Thoracic aorta endothelial cell (primary cell): ENCODE measurements around the gene PTPRN2. TPM values are rescaled to one million over a fixed set of nuclear protein-coding genes. Genes with fewer than 3 reads are reported as not detected.

ENCODE experiments used
- small RNA-seq: library from RNA; depleted of rRNA; stranded (forward); fragments of <200 nt; gene quantifications from one replicate; pipeline ENCODE3, GENCODE V24; 2012
- total RNA-seq: library from RNA; depleted of rRNA; stranded (reverse); fragments of >200 nt; gene quantifications from 2 replicates; pipeline ENCODE4 v1.2.3, GENCODE V29; 2012

The PTPRN2 gene
- total RNA-seq: 0.66 and 1.3 TPM in 2 replicates

DNA sequence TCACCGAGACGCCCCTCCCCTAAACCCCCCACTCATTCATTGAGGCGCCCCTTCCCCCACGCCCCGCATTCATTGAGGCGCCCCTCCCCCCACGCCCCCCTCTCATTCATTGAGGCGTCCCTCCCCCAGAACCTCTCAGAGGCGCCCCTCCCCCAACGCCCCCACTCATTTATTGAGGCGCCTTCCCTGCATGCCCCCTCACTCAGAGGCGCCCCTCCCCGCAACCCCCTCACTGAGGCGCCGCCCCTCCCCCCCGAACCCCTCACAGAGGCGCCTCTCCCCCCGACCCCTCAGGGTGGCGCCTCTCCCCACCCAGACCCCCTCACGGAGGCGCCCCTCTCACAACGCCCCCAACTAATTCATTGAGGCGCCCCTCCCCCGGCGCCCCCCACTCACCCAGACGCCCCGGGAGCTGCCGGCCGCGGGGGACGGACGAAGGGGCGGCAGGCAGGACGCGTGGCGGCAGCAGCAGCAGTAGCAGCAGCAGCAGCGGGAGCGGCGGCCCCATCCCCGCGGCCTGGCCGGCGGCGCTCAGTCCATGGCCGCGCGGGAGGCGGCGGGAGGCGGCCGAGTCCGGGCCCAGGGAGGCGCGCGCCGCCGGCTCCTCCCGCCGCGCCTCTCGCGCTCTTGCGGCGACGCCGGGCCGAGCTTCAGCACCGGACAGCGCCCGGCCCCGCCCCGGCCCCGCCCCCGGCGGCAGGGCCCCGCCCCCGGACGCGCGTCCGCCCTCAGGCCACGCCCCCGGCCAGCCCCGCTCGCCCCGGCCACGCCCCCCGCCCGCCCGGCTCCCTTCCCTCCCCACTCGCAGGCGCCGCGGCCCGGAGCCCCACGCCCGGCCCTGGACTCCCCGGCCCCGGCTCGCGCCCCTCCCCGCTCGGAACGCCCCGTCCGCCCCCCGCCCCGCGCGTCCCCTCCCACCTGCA lies at the start of gene PTPRN2:
Gene PTPRN2 (minus strand): TSS at position 662 of the 923 bp plus-strand sequence.

Small RNAs within 50 kb of the gene (small RNA-seq; reads per million reads assigned to genes)
- gene MIR153-2: not detected
- not detected for gene MIR5707
- not detected for gene MIR595
- not detected for gene THAP5P1

Other genes starting within 250 kb of the PTPRN2 start
- gene NCAPG2, start 117.0 kb upstream of the PTPRN2 start, total RNA-seq: 48.1 and 67.6 TPM in 2 replicates
- gene ESYT2, start 241.7 kb upstream of the PTPRN2 start, total RNA-seq: 71.5 and 71.9 TPM in 2 replicates